ENCODE data around the gene AGTR1.
"Not testable (repeated sequence)": the region's sequence is repeated elsewhere in the genome, so short reads cannot be mapped to it uniquely, and the experiment has no call there.

Gene AGTR1

DNA sequence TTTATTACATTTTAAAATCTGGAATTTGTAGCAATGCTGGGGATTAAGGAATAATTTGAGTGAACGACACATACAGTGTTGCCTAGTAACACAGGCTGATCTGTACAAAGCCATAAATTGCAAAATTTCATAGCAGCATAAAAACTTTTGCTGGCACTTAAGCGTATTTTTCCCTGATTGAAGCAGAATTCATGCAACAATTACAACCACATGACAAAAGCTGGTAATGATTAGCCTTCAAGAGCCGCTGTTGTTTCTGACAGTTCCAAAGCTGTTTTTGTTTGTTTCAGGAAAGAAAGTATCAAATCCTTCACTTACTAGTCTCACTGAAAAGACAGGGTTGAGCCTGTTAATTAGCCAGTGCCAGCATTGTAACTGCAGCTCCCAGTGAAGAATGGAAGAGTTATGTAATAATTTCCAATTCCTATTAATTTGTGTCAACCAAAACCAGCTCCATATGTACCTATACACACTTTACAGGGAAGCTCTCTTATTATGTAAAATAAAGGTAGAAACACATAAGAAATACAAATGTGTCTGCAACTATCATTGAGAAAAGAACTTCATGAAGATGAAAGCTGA, 60.7 kb downstream of the AGTR1 start:
- DNase-seq (ENCODE audit: low read depth in 2 of 2), result peak in 1 of 2 experiments; percentile 14

DNA sequence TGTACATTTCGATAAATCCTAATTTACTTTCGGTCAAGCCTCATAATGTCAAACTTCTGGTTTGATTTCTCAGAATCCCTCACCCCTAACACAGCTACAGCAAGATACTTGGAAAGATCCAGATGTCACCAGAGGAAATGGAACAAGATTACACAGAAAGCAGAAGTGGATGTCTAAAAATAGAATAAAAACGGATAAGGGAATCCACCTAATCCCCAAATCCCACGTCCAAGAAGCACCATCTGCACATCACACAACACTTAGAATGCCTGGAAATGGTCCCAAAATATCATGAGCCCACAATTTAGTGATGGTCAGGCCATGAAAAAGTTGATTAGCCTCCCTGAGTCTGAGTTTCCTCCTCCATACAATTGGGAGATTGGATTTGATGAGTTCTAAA, 61.7 kb downstream of the AGTR1 start:
- no peak for DNase-seq (ENCODE audit: low read depth in 2 of 2)

DNA sequence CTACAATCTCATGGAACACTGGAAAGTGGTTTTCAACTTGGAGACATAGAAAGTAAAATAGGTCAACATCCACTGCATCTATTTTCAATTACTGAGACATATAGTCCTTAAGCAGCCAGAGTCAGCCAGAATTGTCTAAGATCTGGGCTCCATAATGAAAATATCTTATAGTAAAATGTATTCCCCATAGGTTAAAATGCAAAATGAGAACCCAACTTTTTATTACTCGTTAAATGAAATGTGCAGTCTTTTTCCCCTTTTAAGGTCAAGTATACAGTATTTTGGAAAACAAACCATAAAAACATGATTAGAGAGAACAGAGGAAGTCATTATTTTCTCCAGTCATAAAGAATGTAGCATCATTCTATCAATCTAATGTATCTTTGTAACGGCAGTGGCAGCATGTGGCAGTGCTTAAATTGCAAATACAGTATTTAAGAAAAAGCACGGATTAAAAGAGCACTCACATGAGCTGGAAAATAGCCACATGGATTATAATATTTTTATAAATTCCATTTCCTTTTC, 65.5 kb downstream of the AGTR1 start:
- DNase-seq (ENCODE audit: low read depth in 2 of 2), result no peak

DNA sequence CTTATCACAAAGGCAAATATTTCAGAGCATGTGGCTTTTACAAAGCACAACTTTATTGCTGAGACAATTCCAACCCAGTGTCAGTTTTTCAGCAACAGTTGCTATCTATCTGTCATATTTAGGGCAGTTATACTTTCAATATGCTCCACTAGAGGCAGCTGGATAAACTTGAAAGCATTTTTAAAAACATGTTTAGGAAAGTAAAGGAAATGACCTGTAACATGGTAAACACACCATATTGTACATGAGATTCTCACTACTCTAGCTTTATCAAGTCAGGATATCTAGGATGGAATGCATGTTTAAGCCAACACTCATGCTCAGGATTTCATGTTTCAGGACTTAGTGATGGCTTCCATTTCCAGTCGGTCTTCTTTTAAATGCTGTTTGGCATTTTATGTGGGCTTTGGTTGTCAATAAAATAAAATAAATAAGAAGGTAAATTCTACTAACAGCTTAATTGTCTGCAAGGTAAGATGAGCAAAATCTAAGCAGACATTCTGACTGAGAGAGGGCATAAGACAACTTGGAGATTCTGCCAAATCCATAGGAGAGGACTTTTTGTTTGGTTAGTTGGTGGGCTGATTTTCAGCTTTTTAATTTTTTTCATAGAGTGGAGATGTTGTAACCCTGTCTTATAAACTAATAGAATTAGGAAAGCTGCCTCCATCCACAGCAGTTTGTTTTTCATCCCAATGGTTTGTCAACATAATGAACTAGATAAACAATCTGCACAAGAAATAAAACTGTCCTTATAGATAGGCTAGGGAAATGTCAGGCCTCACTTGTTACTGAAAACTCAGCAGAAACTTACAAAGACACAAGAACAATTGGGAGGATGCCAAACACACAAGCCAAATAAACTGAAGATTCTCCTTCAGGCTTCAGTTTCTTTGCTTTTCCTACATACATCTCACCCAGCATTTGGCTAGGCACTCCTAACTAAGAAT, 66.6 kb downstream of the AGTR1 start:
- DNase-seq (ENCODE audit: low read depth in 2 of 2), result no peak

DNA sequence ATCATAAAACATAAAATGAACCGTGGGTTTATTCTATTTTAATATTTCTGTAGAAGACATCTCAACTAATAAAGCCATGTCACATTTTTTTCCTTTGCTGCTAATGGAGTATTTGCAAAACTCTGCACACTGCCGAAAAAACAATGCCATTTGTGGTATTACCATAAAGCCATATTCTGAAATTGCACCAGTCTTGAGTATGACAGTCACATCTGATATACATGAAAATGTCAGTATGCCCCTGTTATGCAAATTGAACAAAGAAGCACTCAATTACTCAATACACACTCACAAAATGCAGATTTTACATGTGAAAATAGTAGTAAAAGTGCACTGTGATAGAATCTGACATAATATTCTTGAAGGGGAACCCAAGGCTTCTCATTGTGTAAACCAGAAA, 74.7 kb downstream of the AGTR1 start:
- no peak for DNase-seq (ENCODE audit: low read depth in 2 of 2)

DNA sequence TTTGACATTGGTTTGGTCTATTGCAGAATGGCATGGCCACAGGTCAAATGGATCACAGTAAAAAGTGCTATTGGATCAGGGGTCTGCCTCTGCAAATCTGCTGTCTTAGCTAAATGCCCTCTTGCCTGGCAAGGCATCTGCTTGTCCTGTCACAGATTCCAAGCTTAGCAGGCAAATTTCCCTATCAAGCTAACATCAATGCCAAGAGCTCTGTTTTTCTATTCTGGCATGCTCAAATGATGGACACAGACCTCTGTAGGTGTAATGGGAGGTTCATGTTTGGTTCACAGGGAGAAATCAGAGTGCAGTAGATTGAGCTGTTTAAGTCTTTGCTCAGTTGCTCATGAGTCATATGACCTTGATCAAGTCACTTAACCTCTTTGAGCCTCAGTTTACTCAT, 75.1 kb downstream of the AGTR1 start:
- no peak for DNase-seq (ENCODE audit: low read depth in 2 of 2)

DNA sequence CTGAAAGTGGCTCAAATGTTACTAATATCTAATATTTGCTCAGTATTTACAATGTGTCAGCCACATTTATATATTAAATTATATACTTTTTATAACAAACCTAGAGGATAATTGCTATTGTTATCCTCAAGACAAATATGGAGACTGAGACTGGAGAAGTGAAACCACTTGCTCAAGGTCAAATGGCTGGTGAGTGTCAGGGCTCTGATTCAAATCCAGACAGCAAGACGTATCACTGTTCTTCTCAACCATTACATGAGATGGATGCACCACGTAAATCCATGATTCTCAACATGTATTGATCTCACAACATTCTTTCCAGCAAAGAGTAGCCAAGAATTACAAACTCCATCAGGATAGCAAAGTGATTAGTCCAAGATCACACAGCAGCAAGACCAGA, 76.1 kb downstream of the AGTR1 start:
- DNase-seq (ENCODE audit: low read depth in 2 of 2), result no peak

DNA sequence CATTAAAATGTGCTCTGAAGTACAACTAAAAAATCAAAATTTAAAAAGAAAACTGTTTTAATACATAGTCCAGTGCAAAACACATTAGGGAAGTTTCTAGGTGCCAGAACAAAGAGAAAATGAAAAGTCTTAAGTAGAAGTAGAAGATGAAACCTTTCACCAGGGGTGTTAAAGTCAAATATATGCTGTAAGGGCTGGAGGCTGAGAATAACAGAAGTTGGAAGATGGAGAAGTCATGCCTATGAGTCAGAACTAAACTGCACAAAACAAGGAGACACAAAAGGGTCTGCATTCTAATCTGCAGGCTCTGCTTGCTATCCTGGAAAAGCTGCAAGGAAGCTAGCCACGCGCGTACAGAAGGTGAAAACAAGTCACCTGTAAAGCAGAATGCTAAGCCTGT, 81.2 kb downstream of the AGTR1 start:
- no peak for DNase-seq (ENCODE audit: low read depth in 2 of 2)

DNA sequence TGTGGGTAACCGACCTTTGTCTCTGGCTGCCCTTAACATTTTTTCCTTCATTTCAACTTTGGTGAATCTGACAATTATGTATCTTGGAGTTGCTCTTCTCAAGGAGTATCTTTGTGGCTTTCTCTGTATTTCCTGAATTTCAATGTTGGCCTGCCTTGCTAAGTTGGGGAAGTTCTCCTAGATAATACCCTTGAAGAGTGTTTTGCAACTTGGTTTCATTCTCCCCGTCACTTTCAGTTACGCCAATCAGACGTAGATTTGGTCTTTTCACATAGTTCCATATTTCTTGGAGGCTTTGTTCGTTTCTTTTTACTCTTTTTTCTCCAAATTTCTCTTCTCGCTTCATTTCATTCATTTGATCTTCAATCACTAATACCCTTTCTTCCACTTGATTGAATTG, 87.3 kb downstream of the AGTR1 start:
- not testable (repeated sequence) for DNase-seq (ENCODE audit: low read depth in 2 of 2)

DNA sequence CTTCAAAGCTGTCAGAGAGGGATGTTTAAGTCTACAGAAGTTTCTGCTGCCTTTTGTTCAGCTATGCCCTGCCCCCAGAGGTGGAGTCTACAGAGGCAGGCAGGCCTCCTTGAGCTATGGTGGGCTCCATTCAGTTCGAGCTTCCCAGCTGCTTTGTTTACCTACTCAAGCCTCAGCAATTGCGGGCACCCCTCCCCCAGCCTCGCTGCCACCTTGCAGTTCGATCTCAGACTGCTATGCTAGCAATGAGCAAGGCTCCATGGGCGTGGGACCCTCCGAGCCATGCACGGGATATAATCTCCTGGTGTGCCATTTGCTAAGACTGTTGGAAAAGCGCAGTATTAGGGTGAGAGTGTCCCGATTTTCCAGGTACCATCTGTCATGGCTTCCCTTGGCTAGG, 88.5 kb downstream of the AGTR1 start:
- not testable (repeated sequence) for DNase-seq (ENCODE audit: low read depth in 2 of 2)

DNA sequence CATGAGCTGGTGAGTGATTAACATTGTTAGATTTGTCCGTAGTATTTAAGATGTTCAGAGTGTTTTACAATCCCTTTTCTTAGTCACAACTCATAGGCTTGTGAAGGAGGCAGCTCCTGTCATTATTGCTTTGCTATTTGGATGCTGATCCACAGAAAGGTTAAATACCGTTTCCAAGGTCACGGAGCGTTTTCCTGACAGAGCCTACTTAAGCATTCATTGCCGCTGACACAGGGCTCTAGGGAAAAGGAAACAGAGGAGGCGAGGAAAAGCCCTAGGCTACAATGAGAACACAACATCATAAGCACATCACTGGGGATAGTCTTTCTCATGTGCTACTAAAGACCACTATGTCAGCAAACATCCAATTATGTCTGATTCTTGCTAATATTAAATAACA, 91.4 kb downstream of the AGTR1 start:
- DNase-seq (ENCODE audit: low read depth in 2 of 2), result peak in 1 of 2 experiments; percentile 20

DNA sequence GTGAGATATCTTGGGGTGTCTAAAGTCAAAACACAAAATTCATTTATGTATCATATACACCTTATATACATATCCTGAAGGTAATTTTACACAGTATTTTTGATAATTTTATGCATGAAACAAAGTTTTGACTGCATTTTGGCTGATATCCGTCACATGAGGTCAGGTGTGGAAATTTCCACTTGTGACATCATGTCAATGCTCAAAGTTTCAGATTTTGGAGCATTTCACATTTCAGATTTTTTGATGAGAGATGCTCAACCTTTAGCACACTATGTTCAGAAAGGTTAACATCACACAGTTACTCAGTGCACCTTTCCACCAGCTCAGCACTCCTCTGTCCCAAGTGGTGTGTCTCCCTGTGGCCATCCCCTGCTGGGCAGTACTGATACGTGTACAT, 92.2 kb downstream of the AGTR1 start:
- no peak for DNase-seq (ENCODE audit: low read depth in 2 of 2)

DNA sequence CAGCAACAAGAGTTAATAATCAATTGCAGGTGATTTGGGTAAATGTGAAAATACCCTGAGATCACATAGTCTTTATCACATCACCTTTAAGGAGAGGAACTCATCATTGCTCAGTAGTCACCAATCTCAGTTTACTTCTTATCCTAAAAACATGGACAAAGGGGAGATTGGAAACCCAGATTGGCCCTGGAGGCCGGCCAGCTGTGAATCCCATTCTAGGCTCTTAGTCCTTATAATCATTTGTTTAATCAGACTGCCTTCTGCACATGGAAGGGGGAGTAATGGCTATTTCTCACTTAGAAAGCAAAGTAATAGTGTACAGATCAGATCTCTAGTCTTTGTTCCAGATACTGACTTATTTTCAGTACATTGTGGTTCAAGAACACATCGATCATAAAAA, 92.7 kb downstream of the AGTR1 start:
- no peak for DNase-seq (ENCODE audit: low read depth in 2 of 2)

DNA sequence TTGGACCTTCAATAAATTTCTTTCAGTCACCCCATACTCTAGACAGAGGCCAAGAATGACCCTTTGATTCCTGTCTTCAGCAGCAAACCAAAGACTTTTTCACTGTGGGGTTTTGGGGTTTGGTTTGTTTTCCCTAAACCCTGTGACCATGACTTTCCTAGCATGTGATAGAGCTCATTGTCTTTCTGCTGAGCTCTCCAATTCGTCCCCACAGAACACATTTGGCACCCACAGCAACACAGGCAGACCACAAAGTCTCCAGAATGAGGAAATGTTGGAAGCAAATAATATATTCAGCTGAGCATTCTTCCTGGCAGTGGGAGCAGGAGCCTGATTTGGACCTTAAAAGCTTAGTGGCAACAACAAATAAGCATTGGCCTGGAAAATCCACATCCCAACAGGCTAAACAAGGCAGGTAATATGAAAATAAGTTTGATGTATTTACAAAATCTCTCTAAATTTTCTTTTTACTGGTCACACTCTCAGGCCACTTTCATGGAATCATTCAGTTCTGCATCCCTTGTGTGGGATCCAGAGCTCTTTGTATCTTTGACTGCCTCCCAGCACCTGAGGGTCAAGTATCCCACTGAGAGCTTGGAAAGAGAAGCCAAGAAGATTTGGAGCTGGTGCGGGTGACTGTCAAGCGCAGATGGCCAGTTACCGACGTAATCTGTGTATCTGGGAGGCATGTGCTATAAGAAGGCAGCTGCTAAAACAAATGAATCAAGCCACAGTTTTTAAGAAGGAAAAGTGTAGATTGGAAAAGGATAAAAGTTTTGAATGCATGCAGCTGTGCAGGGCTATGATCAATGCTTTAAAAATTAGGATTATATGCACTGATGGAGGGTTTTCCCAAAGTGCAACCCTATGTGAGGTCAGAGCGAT, 93.4 kb downstream of the AGTR1 start:
- no peak for DNase-seq (ENCODE audit: low read depth in 2 of 2)

DNA sequence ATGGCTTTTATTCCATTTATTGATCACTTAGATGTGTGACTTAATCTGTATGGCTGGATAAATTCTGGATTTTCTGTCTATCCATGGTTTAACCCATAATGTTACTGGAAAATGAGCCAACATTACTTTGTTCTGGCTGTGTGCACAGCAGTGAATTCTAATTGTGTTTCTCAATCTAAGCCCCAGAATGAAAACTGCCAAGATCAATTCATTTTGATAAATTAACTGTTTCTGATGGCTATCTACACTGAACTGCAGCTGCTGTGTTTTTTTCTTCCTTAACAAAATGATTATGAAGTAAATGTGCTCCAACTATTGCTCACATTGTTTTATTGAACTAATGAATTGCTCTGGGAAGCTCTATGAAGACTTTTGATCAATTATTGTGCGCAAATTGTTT, 94.2 kb downstream of the AGTR1 start:
- DNase-seq (ENCODE audit: low read depth in 2 of 2), result no peak

DNA sequence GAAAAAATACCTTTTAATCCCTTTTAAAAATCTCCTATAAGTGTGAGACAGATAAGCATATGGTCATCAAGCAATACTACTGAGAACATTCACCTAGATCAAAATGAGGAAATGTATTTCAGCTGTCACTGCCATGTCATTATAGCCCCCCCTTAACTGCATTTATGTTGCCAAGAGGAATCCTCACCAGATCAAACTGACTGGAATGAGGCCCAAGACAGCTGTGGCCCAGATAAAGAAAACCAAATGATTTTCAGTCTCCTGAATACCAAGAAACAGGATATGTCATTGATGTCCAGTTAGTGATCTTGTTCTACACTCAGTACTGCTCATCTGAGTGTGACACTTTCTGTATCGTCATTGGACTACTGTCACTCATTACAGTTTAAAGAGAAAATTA, 94.8 kb downstream of the AGTR1 start:
- no peak for DNase-seq (ENCODE audit: low read depth in 2 of 2)
